Endothelial cell (in vitro differentiated cells): ENCODE results near the gene SLC2A4. TPM values are rescaled to one million over a fixed set of nuclear protein-coding genes. Genes with fewer than 3 reads are reported as not detected.
A peak's percentile ranks its signal among the peaks of the same experiment; 100 is the strongest.

Source experiments
- DNase-seq: peaks from one replicate; pipeline ENCODE4 v3.0.0; 2021; ENCODE audit warnings: low spot score
- H3K27ac Mint-ChIP-seq: one replicate; pipeline ENCODE4 v1.8.0; 2021; ENCODE audit warnings: mixed read lengths, inconsistent platforms; ENCODE audit not compliant: unreplicated experiment
- H3K27me3 Mint-ChIP-seq: one replicate; pipeline ENCODE4 v1.8.0; 2021; ENCODE audit warnings: mild to moderate bottlenecking, moderate library complexity, mixed read lengths, inconsistent platforms; ENCODE audit not compliant: unreplicated experiment
- H3K36me3 Mint-ChIP-seq: one replicate; pipeline ENCODE4 v1.8.0; 2021; ENCODE audit warnings: mild to moderate bottlenecking, low read depth, mixed read lengths, inconsistent platforms; ENCODE audit not compliant: unreplicated experiment
- H3K4me1 Mint-ChIP-seq: one replicate; pipeline ENCODE4 v1.8.0; 2021; ENCODE audit warnings: mild to moderate bottlenecking, mixed read lengths, inconsistent platforms; ENCODE audit not compliant: unreplicated experiment
- H3K4me3 Mint-ChIP-seq: one replicate; pipeline ENCODE4 v1.8.0; 2021; ENCODE audit warnings: mild to moderate bottlenecking, mixed read lengths, inconsistent platforms; ENCODE audit not compliant: unreplicated experiment
- H3K9me3 Mint-ChIP-seq: one replicate; pipeline ENCODE4 v1.8.0; 2021; ENCODE audit warnings: mixed read lengths, inconsistent platforms; ENCODE audit not compliant: unreplicated experiment
- total RNA-seq: library from RNA; stranded (reverse); fragmentation: NEBNext Ultra II Directional; extraction: Animal tissue kit (Norgen Biotek cat#: 25700); gene quantifications from one replicate; pipeline ENCODE4 v1.2.1, GENCODE V29; 2021; ENCODE audit not compliant: unreplicated experiment
- TF ChIP-seq, protein P1 (sequence below): fragments of 200-600 bp; sonication (generic); IDR thresholded peaks from one replicate; pipeline ENCODE4 v1.5.0; 2021; ENCODE audit warnings: antibody characterized with exemption; ENCODE audit not compliant: unreplicated experiment

Gene SLC2A4
- total RNA-seq, 1 donor from 2014 or later: 2.2 TPM

DNA sequence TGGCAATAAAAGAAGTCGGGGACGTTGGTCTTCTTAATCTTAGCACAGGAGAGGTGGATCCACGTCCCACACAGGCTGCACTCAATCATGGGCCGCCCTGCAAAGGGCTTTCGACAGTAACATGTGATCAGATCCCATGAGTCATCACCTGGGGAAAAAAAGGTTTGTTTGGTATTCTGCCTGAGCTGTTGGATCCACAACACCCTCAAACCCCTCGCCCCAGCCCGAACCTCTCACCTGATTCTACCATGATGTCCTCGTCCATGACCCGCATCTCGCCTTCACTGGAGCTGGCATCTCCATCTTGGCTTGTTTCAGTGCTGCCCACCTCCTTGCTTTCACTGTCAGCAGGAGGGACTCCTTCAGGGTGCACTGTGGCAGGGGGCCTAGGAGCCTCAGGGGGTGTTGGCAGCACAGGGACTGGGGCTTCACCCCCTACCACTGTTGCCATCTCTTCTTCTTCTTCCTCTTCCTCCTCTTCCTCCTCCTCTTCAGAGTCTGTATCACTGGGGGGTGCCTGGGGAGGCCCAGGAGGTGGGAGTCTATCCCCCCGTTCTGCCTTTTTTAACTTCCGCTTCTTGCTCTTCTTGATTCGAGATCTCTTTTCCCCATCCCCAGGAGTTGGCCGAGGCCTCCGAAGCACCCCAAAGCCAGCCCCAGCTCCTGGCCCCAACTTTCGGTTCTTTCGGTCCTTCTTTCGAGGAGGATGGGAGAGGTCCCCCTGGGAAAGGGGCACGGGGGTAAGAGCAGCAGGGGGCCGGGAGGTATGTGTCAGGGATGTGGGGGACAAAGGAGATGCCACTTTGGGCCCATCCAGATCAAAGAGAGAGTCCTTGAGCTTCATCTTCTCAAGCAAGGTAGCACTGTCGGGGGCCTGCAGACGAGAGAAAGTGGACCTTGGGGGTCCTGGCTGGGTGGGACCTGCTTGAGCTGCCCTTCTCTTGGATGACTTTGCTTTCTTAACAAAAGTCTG is 45.5 kb upstream of the SLC2A4 start:
- Mint-ChIP-seq H3K4me3 (peak overlapping the region; percentile 99), H3K27me3 (peaks cover 28% of the 10 kb centered on the region), H3K9me3 (no peaks in the 10 kb centered on the region), H3K27ac (no peak overlapping the region), H3K4me1 (peaks cover 38% of the 10 kb centered on the region), H3K36me3 (peaks cover 46% of the 10 kb centered on the region)
- no peak for DNase-seq
- TF ChIP-seq, protein P1, sequence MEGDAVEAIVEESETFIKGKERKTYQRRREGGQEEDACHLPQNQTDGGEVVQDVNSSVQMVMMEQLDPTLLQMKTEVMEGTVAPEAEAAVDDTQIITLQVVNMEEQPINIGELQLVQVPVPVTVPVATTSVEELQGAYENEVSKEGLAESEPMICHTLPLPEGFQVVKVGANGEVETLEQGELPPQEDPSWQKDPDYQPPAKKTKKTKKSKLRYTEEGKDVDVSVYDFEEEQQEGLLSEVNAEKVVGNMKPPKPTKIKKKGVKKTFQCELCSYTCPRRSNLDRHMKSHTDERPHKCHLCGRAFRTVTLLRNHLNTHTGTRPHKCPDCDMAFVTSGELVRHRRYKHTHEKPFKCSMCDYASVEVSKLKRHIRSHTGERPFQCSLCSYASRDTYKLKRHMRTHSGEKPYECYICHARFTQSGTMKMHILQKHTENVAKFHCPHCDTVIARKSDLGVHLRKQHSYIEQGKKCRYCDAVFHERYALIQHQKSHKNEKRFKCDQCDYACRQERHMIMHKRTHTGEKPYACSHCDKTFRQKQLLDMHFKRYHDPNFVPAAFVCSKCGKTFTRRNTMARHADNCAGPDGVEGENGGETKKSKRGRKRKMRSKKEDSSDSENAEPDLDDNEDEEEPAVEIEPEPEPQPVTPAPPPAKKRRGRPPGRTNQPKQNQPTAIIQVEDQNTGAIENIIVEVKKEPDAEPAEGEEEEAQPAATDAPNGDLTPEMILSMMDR: no peak

DNA sequence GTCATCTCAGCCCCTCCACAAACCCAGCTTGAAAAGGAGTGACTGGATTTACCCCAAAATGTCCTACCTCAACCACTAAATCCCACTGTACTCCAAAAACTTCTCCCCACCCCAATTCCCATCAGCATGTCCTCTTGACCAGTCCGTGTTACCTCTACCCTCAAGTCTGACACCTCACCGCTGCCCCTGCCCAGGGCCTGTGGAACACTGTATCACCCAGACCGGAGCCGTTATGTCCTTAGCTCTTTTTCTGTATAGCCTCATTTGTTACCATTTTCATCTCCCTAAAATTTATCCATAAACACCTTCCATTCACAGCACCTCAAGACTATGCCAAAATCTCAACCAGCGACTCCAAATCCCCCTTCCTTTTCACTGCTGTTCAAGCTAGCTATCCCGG is 44.7 kb upstream of the SLC2A4 start:
- TF ChIP-seq, protein P1: no peak
- Mint-ChIP-seq H3K4me3 (peak overlapping the region; percentile 99), H3K27ac (peak overlapping the region; percentile 76), H3K27me3 (peaks cover 36% of the 10 kb centered on the region), H3K36me3 (peaks cover 54% of the 10 kb centered on the region), H3K9me3 (no peaks in the 10 kb centered on the region), H3K4me1 (peaks cover 46% of the 10 kb centered on the region)
- no peak for DNase-seq

DNA sequence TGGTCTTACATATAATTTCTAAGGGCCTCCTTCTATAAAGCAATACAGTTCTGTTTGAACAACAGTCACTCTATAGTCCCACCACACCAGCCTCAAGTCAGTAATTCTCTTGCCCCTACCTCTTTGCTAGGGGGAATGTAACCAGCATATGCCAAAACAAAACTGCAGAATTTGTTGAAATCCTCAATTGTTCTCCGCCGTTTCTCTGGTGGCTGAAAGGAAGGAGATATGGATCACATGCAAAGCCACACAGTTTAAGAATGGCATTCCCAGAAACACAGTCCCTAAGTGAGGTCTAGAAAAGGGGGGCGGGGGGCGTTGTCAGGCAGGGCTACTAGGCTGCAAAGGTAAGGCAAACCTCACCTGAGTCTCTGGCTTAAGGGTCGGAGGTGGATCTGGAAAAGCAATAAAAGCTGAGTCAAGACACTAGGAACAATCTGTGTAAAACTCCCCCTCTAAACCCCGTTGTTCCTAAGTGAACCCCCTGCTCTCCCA is 44.2 kb upstream of the SLC2A4 start:
- Mint-ChIP-seq H3K4me1 (peaks cover 45% of the 10 kb centered on the region), H3K4me3 (peak overlapping the region; percentile 99), H3K36me3 (peaks cover 51% of the 10 kb centered on the region), H3K9me3 (no peaks in the 10 kb centered on the region), H3K27me3 (peaks cover 40% of the 10 kb centered on the region), H3K27ac (peak overlapping the region; percentile 76)
- TF ChIP-seq, protein P1: no peak
- no peak for DNase-seq

DNA sequence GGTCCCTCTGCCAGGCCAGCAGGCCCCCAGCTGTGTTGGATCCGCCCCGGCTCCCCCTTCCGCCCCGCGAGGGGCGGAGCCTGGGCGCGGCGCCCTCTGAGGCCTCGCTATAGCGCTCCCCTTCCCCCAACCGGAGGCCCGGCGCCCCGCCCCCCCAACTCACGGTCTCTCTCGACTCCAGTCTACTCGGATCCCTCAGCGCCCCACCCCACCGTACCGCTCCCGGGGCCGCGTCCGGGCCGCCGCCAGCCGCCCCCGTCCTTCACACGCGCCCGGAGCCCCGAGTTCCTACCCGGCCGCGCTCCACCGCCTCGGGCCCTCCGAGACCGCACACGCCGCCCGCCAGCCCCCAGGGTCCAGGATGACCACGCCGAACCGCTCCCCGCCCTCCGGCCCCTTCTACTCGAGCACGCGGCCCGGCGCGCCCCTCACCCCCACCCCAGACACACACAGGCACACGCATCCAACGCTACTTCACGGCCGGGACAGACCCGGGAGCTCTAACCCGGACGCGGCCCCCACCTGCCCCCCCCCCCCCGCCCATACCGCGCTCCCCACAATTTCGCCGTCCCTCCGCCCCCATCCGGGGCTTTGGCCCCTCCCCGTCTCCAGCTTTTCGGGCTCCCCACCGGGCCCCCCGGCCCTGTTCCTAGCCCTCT is 43.6 kb upstream of the SLC2A4 start:
- H3K9me3 Mint-ChIP-seq: no peaks in the 10 kb centered on the region
- peaks cover 46% of the 10 kb centered on the region for H3K4me1 Mint-ChIP-seq
- peak; percentile 65 for DNase-seq
- H3K36me3 Mint-ChIP-seq: peaks cover 50% of the 10 kb centered on the region
- H3K4me3 Mint-ChIP-seq: peak overlapping the region; percentile 99
- peak overlapping the region; percentile 76 for H3K27ac Mint-ChIP-seq
- peaks cover 42% of the 10 kb centered on the region for H3K27me3 Mint-ChIP-seq
- TF ChIP-seq, protein P1: no peak
